ENCODE measurements around the gene KIR3DL2. TPM values are rescaled to one million over a fixed set of nuclear protein-coding genes. Genes with fewer than 3 reads are reported as not detected.
"Not testable (repeated sequence)": the region's sequence is repeated elsewhere in the genome, so short reads cannot be mapped to it uniquely, and the experiment has no call there.

Gene KIR3DL2
- total RNA-seq, 1 donor from 2014 or later, result not detected

DNA sequence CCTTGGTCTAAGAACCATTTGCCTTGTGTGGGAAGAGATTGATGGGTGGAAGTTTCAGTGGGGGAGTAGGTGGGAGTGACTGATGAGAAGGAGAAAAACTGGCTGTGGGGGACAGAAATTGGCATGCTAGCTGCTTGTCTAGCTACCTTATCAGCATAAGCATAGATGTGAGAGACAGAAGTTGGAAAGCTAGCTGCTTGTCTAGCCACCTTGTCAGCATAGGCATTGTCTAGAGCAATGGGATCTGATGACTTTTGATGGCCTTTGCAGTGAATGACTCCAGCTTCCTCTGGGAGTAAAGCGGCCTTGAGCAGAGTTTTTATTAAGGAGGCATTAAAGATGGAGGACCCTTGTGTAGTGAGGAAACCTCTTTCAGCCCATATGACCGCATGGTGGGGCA lies 45.8 kb downstream of the KIR3DL2 start:
- TF ChIP-seq, protein P1, sequence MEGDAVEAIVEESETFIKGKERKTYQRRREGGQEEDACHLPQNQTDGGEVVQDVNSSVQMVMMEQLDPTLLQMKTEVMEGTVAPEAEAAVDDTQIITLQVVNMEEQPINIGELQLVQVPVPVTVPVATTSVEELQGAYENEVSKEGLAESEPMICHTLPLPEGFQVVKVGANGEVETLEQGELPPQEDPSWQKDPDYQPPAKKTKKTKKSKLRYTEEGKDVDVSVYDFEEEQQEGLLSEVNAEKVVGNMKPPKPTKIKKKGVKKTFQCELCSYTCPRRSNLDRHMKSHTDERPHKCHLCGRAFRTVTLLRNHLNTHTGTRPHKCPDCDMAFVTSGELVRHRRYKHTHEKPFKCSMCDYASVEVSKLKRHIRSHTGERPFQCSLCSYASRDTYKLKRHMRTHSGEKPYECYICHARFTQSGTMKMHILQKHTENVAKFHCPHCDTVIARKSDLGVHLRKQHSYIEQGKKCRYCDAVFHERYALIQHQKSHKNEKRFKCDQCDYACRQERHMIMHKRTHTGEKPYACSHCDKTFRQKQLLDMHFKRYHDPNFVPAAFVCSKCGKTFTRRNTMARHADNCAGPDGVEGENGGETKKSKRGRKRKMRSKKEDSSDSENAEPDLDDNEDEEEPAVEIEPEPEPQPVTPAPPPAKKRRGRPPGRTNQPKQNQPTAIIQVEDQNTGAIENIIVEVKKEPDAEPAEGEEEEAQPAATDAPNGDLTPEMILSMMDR (IDR thresholded peaks at IDR 0.05; ENCODE audit: insufficient read depth, low read depth, low read length), result no peak
- H3K9me3 ChIP-seq (ENCODE audit: insufficient read depth, low read depth, low read length), result no peaks in the 10 kb centered on the region
- Mint-ChIP-seq H3K4me3 (ENCODE audit: unreplicated experiment) (no peak overlapping the region), H3K27ac (ENCODE audit: unreplicated experiment) (no peak overlapping the region), H3K36me3 (ENCODE audit: low read depth, unreplicated experiment) (no peaks in the 10 kb centered on the region), H3K4me1 (ENCODE audit: low read depth, unreplicated experiment) (no peaks in the 10 kb centered on the region), H3K9me3 (ENCODE audit: unreplicated experiment) (peaks cover 6% of the 10 kb centered on the region), H3K27me3 (ENCODE audit: low read depth, unreplicated experiment) (peaks cover 4% of the 10 kb centered on the region)
- DNase-seq (ENCODE audit: low read depth), result no peak
- no peaks in the 10 kb centered on the region for H3K36me3 ChIP-seq (ENCODE audit: insufficient read depth, low read length)
- no peak overlapping the region for H3K4me3 ChIP-seq (ENCODE audit: insufficient read depth, low read depth, low read length)
- no peak overlapping the region for H3K9ac ChIP-seq (ENCODE audit: low read length)
- no peaks in the 10 kb centered on the region for H3K79me2 ChIP-seq (ENCODE audit: insufficient read depth, low read length)
- H3K27ac ChIP-seq (ENCODE audit: low read depth, low read length), result no peak overlapping the region
- H3K4me2 ChIP-seq (ENCODE audit: low read length), result no peak overlapping the region
- H4K20me1 ChIP-seq (ENCODE audit: insufficient read depth, low read length), result no peaks in the 10 kb centered on the region
- no peaks in the 10 kb centered on the region for H3K4me1 ChIP-seq (ENCODE audit: insufficient read depth, low read length)
- FAIRE-seq, result no peak
- no peak overlapping the region for H2AFZ ChIP-seq (ENCODE audit: low read depth, low read length)
- no peaks in the 10 kb centered on the region for H3K27me3 ChIP-seq (ENCODE audit: insufficient read depth, low read length)

DNA sequence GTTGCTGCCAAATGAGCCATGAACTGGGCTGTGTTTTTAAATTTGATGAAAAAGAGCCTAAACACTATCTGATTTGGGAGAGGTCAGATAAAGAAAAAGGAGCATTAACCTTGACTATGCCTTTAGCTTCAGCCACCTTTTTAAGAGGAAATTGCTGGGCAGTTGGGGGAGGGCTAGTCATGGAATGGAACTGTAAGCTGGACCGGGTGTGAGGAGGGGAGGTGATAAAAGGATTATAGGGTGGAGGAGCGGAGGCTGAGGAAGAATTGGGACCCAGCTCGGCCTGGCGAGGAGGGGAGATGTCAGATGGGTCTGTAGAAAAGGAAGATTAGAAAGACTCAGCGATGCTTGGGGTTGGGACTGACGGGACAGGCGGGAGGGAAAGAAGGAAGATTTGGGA lies 48.4 kb downstream of the KIR3DL2 start:
- not testable (repeated sequence) for DNase-seq (ENCODE audit: low read depth); H3K36me3 ChIP-seq (ENCODE audit: insufficient read depth, low read length); H3K4me2 ChIP-seq (ENCODE audit: low read length); H3K36me3 Mint-ChIP-seq (ENCODE audit: low read depth, unreplicated experiment); H3K4me1 ChIP-seq (ENCODE audit: insufficient read depth, low read length); H2AFZ ChIP-seq (ENCODE audit: low read depth, low read length); H3K9ac ChIP-seq (ENCODE audit: low read length); H3K27ac Mint-ChIP-seq (ENCODE audit: unreplicated experiment); H3K27ac ChIP-seq (ENCODE audit: low read depth, low read length); H3K4me1 Mint-ChIP-seq (ENCODE audit: low read depth, unreplicated experiment); H3K9me3 ChIP-seq (ENCODE audit: insufficient read depth, low read depth, low read length); H4K20me1 ChIP-seq (ENCODE audit: insufficient read depth, low read length); H3K4me3 Mint-ChIP-seq (ENCODE audit: unreplicated experiment); H3K27me3 Mint-ChIP-seq (ENCODE audit: low read depth, unreplicated experiment); H3K9me3 Mint-ChIP-seq (ENCODE audit: unreplicated experiment); H3K27me3 ChIP-seq (ENCODE audit: insufficient read depth, low read length); FAIRE-seq; H3K79me2 ChIP-seq (ENCODE audit: insufficient read depth, low read length); H3K4me3 ChIP-seq (ENCODE audit: insufficient read depth, low read depth, low read length)

DNA sequence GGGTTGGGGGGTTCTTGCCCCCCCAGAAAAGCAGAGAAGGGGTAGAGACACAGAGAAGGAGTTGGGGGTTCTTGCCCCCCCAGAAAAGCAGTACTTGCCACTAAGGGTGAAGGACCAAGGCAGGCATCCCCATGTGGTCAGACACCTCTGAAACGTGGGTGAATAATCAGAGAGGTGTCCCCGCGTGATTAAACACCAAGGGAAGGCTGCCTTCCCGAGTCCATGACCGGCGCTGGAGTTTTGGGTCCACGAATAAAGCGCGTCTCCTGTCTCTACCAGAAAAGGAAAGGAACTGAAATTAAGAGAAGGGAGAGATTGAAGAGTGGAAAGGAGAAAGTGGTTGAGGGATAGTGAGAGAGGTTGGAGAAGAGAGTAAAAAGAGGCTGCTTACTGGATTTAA lies 49.4 kb downstream of the KIR3DL2 start:
- DNase-seq (ENCODE audit: low read depth); H3K27ac ChIP-seq (ENCODE audit: low read depth, low read length); H3K36me3 Mint-ChIP-seq (ENCODE audit: low read depth, unreplicated experiment); H4K20me1 ChIP-seq (ENCODE audit: insufficient read depth, low read length); H2AFZ ChIP-seq (ENCODE audit: low read depth, low read length); H3K4me1 ChIP-seq (ENCODE audit: insufficient read depth, low read length); H3K27ac Mint-ChIP-seq (ENCODE audit: unreplicated experiment); H3K4me3 ChIP-seq (ENCODE audit: insufficient read depth, low read depth, low read length); H3K79me2 ChIP-seq (ENCODE audit: insufficient read depth, low read length); H3K4me2 ChIP-seq (ENCODE audit: low read length); H3K36me3 ChIP-seq (ENCODE audit: insufficient read depth, low read length); H3K27me3 Mint-ChIP-seq (ENCODE audit: low read depth, unreplicated experiment); H3K9me3 ChIP-seq (ENCODE audit: insufficient read depth, low read depth, low read length); H3K9ac ChIP-seq (ENCODE audit: low read length); H3K4me3 Mint-ChIP-seq (ENCODE audit: unreplicated experiment); FAIRE-seq; H3K27me3 ChIP-seq (ENCODE audit: insufficient read depth, low read length); H3K9me3 Mint-ChIP-seq (ENCODE audit: unreplicated experiment); H3K4me1 Mint-ChIP-seq (ENCODE audit: low read depth, unreplicated experiment): not testable (repeated sequence)

DNA sequence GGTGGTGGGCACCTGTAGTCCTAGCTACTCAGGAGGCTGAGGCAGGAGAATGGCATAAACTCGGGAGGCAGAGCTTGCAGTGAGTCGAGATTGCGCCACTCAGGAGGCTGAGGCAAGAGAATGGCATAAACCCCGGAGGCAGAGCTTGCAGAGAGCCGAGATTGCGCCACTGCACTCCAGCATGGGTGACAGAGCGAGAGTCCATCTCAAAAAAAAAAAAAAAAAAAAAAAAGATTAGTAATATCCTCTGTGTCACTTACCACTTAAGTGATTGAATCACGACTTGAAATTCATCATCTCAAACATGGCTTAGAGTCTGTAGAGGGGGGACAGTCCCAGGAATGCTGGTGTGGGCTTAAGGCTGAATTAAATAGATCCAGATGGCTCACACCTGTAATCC lies 50.9 kb downstream of the KIR3DL2 start:
- DNase-seq (ENCODE audit: low read depth); FAIRE-seq; H3K4me2 ChIP-seq (ENCODE audit: low read length); H3K9me3 ChIP-seq (ENCODE audit: insufficient read depth, low read depth, low read length); H3K4me1 ChIP-seq (ENCODE audit: insufficient read depth, low read length); H3K9ac ChIP-seq (ENCODE audit: low read length); H3K4me3 Mint-ChIP-seq (ENCODE audit: unreplicated experiment); H3K4me3 ChIP-seq (ENCODE audit: insufficient read depth, low read depth, low read length); H3K79me2 ChIP-seq (ENCODE audit: insufficient read depth, low read length); H4K20me1 ChIP-seq (ENCODE audit: insufficient read depth, low read length); H3K9me3 Mint-ChIP-seq (ENCODE audit: unreplicated experiment); H3K4me1 Mint-ChIP-seq (ENCODE audit: low read depth, unreplicated experiment); H3K27ac ChIP-seq (ENCODE audit: low read depth, low read length); H3K27me3 ChIP-seq (ENCODE audit: insufficient read depth, low read length); H3K36me3 Mint-ChIP-seq (ENCODE audit: low read depth, unreplicated experiment); H3K27ac Mint-ChIP-seq (ENCODE audit: unreplicated experiment); H3K27me3 Mint-ChIP-seq (ENCODE audit: low read depth, unreplicated experiment); H3K36me3 ChIP-seq (ENCODE audit: insufficient read depth, low read length); H2AFZ ChIP-seq (ENCODE audit: low read depth, low read length): not testable (repeated sequence)
